ENCODE data around the gene MLLT6. TPM values are rescaled to one million over a fixed set of nuclear protein-coding genes. Genes with fewer than 3 reads are reported as not detected.

The MLLT6 gene
- total and polyA plus RNA-seq, 2 of the 13 experiments (the other 11 are each of a cell fraction or from before 2014, with no cell fraction given) = 50.7 to 69.5 TPM

DNA sequence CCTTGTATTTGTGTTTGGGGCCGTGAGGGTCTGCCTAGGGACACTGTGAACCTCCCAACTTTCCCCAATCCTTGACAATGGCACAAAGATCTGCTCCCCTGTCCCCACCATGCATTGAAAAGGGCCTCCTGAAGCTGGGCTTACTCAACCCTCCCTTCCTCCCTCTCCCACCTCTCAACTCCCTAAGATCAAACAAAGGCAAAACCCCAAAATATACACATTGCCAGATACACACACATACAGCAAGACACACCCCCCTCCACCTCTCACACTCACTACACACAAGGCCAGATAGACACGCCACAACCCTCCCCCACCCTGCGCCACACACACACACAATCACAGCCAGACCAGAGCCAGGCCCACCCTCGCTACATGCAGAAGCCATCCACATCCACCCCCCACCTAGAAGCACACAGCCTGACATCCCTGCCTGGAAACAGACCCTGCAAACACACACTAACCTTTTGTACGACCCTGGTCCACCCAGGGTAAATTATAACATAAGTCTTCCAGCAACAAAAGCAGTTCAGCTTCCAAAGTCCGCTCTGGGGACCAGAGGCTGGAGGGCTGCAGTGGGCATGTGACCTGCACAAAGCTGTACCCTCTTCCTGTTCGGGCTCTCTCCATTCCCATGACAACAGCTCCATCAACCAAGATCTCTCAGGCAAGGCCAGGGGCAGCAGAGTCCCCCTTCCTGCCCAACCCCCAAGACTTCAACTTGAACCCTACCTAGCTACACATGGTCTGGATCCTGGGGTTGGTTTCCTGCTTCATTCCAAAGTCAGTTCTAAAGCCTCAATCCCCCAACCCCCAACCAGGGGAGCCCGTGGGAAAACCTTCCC, 41.2 kb downstream of the MLLT6 start (continued):
- no peak for TF ChIP-seq PHB2 (IDR thresholded peaks at IDR 0.05; ENCODE audit: partially characterized antibody)
- TF ChIP-seq, protein P1, sequence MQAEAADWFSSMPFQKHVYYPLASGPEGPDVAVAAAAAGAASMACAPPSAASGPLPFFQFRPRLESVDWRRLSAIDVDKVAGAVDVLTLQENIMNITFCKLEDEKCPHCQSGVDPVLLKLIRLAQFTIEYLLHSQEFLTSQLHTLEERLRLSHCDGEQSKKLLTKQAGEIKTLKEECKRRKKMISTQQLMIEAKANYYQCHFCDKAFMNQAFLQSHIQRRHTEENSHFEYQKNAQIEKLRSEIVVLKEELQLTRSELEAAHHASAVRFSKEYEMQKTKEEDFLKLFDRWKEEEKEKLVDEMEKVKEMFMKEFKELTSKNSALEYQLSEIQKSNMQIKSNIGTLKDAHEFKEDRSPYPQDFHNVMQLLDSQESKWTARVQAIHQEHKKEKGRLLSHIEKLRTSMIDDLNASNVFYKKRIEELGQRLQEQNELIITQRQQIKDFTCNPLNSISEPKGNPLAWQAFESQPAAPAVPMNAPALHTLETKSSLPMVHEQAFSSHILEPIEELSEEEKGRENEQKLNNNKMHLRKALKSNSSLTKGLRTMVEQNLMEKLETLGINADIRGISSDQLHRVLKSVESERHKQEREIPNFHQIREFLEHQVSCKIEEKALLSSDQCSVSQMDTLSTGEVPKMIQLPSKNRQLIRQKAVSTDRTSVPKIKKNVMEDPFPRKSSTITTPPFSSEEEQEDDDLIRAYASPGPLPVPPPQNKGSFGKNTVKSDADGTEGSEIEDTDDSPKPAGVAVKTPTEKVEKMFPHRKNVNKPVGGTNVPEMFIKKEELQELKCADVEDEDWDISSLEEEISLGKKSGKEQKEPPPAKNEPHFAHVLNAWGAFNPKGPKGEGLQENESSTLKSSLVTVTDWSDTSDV (CRISPR knock-in tag; IDR thresholded peaks at IDR 0.05) = no peak
- TF ChIP-seq ZNF660 (CRISPR knock-in tag; IDR thresholded peaks at IDR 0.05; ENCODE audit: borderline replicate concordance, low read depth) = no peak
- TF ChIP-seq SOX13 (IDR thresholded peaks at IDR 0.05) = peak; percentile 56; the same call in 1 of the 2 replicates
- TF ChIP-seq SOX13 (CRISPR knock-in tag; conservative IDR thresholded peaks at IDR 0.05 in 1 of 2, IDR thresholded peaks at IDR 0.05 in 1 of 2) = peak in 1 of 2 experiments; percentile 86; a peak in 2 of 4 replicates
- TF ChIP-seq, protein P2, sequence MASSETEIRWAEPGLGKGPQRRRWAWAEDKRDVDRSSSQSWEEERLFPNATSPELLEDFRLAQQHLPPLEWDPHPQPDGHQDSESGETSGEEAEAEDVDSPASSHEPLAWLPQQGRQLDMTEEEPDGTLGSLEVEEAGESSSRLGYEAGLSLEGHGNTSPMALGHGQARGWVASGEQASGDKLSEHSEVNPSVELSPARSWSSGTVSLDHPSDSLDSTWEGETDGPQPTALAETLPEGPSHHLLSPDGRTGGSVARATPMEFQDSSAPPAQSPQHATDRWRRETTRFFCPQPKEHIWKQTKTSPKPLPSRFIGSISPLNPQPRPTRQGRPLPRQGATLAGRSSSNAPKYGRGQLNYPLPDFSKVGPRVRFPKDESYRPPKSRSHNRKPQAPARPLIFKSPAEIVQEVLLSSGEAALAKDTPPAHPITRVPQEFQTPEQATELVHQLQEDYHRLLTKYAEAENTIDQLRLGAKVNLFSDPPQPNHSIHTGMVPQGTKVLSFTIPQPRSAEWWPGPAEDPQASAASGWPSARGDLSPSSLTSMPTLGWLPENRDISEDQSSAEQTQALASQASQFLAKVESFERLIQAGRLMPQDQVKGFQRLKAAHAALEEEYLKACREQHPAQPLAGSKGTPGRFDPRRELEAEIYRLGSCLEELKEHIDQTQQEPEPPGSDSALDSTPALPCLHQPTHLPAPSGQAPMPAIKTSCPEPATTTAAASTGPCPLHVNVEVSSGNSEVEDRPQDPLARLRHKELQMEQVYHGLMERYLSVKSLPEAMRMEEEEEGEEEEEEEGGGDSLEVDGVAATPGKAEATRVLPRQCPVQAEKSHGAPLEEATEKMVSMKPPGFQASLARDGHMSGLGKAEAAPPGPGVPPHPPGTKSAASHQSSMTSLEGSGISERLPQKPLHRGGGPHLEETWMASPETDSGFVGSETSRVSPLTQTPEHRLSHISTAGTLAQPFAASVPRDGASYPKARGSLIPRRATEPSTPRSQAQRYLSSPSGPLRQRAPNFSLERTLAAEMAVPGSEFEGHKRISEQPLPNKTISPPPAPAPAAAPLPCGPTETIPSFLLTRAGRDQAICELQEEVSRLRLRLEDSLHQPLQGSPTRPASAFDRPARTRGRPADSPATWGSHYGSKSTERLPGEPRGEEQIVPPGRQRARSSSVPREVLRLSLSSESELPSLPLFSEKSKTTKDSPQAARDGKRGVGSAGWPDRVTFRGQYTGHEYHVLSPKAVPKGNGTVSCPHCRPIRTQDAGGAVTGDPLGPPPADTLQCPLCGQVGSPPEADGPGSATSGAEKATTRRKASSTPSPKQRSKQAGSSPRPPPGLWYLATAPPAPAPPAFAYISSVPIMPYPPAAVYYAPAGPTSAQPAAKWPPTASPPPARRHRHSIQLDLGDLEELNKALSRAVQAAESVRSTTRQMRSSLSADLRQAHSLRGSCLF (CRISPR knock-in tag; IDR thresholded peaks at IDR 0.05; ENCODE audit: borderline replicate concordance) = no peak
- TF ChIP-seq, protein P3, sequence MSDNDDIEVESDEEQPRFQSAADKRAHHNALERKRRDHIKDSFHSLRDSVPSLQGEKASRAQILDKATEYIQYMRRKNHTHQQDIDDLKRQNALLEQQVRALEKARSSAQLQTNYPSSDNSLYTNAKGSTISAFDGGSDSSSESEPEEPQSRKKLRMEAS (IDR thresholded peaks at IDR 0.05) = peak; percentile 87
- TF ChIP-seq FOXC1 (CRISPR knock-in tag; IDR thresholded peaks at IDR 0.05; ENCODE audit: borderline replicate concordance) = no peak
- TF ChIP-seq, protein P4, sequence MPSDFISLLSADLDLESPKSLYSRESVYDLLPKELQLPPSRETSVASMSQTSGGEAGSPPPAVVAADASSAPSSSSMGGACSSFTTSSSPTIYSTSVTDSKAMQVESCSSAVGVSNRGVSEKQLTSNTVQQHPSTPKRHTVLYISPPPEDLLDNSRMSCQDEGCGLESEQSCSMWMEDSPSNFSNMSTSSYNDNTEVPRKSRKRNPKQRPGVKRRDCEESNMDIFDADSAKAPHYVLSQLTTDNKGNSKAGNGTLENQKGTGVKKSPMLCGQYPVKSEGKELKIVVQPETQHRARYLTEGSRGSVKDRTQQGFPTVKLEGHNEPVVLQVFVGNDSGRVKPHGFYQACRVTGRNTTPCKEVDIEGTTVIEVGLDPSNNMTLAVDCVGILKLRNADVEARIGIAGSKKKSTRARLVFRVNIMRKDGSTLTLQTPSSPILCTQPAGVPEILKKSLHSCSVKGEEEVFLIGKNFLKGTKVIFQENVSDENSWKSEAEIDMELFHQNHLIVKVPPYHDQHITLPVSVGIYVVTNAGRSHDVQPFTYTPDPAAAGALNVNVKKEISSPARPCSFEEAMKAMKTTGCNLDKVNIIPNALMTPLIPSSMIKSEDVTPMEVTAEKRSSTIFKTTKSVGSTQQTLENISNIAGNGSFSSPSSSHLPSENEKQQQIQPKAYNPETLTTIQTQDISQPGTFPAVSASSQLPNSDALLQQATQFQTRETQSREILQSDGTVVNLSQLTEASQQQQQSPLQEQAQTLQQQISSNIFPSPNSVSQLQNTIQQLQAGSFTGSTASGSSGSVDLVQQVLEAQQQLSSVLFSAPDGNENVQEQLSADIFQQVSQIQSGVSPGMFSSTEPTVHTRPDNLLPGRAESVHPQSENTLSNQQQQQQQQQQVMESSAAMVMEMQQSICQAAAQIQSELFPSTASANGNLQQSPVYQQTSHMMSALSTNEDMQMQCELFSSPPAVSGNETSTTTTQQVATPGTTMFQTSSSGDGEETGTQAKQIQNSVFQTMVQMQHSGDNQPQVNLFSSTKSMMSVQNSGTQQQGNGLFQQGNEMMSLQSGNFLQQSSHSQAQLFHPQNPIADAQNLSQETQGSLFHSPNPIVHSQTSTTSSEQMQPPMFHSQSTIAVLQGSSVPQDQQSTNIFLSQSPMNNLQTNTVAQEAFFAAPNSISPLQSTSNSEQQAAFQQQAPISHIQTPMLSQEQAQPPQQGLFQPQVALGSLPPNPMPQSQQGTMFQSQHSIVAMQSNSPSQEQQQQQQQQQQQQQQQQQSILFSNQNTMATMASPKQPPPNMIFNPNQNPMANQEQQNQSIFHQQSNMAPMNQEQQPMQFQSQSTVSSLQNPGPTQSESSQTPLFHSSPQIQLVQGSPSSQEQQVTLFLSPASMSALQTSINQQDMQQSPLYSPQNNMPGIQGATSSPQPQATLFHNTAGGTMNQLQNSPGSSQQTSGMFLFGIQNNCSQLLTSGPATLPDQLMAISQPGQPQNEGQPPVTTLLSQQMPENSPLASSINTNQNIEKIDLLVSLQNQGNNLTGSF (CRISPR knock-in tag; IDR thresholded peaks at IDR 0.05) = no peak
- TF ChIP-seq, protein P5, sequence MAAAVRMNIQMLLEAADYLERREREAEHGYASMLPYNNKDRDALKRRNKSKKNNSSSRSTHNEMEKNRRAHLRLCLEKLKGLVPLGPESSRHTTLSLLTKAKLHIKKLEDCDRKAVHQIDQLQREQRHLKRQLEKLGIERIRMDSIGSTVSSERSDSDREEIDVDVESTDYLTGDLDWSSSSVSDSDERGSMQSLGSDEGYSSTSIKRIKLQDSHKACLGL (CRISPR knock-in tag; IDR thresholded peaks at IDR 0.05) = 0 out of 2 replicates have a peak, but pooled peaks have one; percentile 2
- TF ChIP-seq, protein P6, sequence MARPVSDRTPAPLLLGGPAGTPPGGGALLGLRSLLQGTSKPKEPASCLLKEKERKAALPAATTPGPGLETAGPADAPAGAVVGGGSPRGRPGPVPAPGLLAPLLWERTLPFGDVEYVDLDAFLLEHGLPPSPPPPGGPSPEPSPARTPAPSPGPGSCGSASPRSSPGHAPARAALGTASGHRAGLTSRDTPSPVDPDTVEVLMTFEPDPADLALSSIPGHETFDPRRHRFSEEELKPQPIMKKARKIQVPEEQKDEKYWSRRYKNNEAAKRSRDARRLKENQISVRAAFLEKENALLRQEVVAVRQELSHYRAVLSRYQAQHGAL (CRISPR knock-in tag; IDR thresholded peaks at IDR 0.05; ENCODE audit: not compliant biosample characterization) = no peak
- TF ChIP-seq MEIS2 (CRISPR knock-in tag; IDR thresholded peaks at IDR 0.05) = peak; percentile 75; the same call in 1 of the 2 replicates

Data from HepG2 (cell line).